Measurements from ENCODE around the gene PHIP. TPM values are rescaled to one million over a fixed set of nuclear protein-coding genes. Genes with fewer than 3 reads are reported as not detected.

Gene PHIP
- total and polyA plus RNA-seq, 2 donors from 2014 or later = 4.8 to 30.6 TPM

DNA sequence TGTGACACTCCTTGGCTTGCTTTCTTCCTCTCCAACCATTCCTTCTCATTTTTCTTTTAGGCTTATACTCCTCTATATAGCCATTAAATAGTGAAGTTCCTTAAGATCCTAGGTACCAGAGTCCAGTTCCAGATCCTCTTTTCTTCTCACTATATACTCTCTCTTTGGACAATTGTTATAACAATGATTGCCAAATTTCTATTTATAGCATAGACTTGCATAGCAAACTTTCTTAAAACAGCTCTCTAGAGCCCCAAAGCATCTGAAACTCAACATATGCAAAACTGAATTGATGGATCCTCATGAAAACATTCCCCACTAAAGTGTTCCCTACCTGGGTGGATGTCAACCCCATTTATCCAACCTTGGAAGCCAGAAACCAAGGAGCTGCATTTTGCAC, 13.4 kb downstream of the PHIP start:
- TF ChIP-seq, protein P1, sequence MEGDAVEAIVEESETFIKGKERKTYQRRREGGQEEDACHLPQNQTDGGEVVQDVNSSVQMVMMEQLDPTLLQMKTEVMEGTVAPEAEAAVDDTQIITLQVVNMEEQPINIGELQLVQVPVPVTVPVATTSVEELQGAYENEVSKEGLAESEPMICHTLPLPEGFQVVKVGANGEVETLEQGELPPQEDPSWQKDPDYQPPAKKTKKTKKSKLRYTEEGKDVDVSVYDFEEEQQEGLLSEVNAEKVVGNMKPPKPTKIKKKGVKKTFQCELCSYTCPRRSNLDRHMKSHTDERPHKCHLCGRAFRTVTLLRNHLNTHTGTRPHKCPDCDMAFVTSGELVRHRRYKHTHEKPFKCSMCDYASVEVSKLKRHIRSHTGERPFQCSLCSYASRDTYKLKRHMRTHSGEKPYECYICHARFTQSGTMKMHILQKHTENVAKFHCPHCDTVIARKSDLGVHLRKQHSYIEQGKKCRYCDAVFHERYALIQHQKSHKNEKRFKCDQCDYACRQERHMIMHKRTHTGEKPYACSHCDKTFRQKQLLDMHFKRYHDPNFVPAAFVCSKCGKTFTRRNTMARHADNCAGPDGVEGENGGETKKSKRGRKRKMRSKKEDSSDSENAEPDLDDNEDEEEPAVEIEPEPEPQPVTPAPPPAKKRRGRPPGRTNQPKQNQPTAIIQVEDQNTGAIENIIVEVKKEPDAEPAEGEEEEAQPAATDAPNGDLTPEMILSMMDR (IDR thresholded peaks at IDR 0.05; ENCODE audit: borderline replicate concordance, extremely low read depth, insufficient read depth) = no peak
- Histone ChIP-seq H3K9me3 (ENCODE audit: control insufficient read depth in 2 of 3, insufficient read depth in 1 of 3, low read length in 3 of 3) (no peaks in the 10 kb centered on the region), H3K27ac (ENCODE audit: low read depth in 2 of 2, low read length in 2 of 2) (no peak overlapping the region), H3K4me1 (ENCODE audit: control insufficient read depth in 2 of 3, insufficient read depth in 2 of 3, low read depth in 1 of 3, low read length in 3 of 3) (peaks cover 0 to 3% (median 0%) of the 10 kb centered on the region in 3 donors), H3K4me3 (ENCODE audit: low read length in 3 of 3) (no peak overlapping the region), H3K36me3 (ENCODE audit: control insufficient read depth in 2 of 3, insufficient read depth in 3 of 3, low read length in 3 of 3) (peaks cover 0 to 9% (median 3%) of the 10 kb centered on the region in 3 donors), H3K27me3 (ENCODE audit: control insufficient read depth, insufficient read depth, low read length) (no peaks in the 10 kb centered on the region), H3K9ac (ENCODE audit: low read length in 3 of 3) (no peak overlapping the region)
- FAIRE-seq (no peak), DNase-seq (no peak)
- intact Hi-C loops (cut with DNase I) = no loop called here

DNA sequence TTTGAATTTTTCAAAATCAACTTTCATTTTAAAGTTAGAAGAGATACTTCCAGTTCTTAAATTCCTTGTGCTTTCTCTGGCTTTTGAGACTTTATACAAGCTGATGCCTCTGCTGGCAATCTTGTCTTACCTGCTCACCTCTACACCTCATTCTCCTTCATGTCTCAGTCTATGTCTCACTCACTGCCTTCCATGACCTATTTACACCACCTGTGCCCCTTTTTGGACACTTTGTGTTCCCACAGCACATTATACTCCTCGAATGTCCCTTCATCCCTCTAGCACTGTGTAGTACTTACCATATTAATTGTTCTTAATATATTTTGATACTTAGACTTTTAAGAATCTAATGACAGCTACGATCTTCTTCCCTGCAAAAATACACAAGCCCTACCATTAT, 15.3 kb downstream of the PHIP start:
- Histone ChIP-seq H3K9me3 (ENCODE audit: control insufficient read depth in 2 of 3, insufficient read depth in 1 of 3, low read length in 3 of 3) (no peaks in the 10 kb centered on the region), H3K9ac (ENCODE audit: low read length in 3 of 3) (no peak overlapping the region), H3K4me1 (ENCODE audit: control insufficient read depth in 2 of 3, insufficient read depth in 2 of 3, low read depth in 1 of 3, low read length in 3 of 3) (peaks cover 0 to 3% (median 0%) of the 10 kb centered on the region in 3 donors), H3K27ac (ENCODE audit: low read depth in 2 of 2, low read length in 2 of 2) (no peak overlapping the region), H3K27me3 (ENCODE audit: control insufficient read depth, insufficient read depth, low read length) (no peaks in the 10 kb centered on the region), H3K4me3 (ENCODE audit: low read length in 3 of 3) (no peak overlapping the region), H3K36me3 (ENCODE audit: control insufficient read depth in 2 of 3, insufficient read depth in 3 of 3, low read length in 3 of 3) (peaks cover 7 to 10% (median 7%) of the 10 kb centered on the region in 3 donors)
- no peak for DNase-seq
- no peak for FAIRE-seq
- intact Hi-C loops (cut with DNase I) = no loop called here
- TF ChIP-seq, protein P1 (IDR thresholded peaks at IDR 0.05; ENCODE audit: borderline replicate concordance, extremely low read depth, insufficient read depth) = no peak

DNA sequence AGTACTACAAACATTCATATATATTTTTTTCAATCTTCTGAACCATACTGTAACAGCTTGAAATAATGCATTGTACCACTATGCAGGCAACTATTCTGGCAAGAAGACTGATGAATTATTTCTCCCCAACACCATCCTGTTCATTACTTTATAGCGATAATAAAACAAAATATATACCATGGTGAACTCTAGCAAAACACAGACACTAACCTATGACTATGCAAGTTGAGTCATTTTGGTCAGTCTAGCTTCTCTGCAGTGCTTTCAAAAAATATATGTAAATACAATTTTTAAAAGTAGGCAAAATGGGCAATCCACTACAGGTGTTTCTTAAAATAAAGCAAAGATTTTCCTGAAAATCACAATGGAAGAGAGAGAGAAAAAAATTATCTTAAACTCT, 20.3 kb downstream of the PHIP start:
- Histone ChIP-seq H3K4me1 (ENCODE audit: control insufficient read depth in 2 of 3, insufficient read depth in 2 of 3, low read depth in 1 of 3, low read length in 3 of 3) (peaks cover 0 to under 1% (median 0%) of the 10 kb centered on the region in 3 donors), H3K9ac (ENCODE audit: low read length in 3 of 3) (no peak overlapping the region), H3K4me3 (ENCODE audit: low read length in 3 of 3) (no peak overlapping the region), H3K9me3 (ENCODE audit: control insufficient read depth in 2 of 3, insufficient read depth in 1 of 3, low read length in 3 of 3) (no peaks in the 10 kb centered on the region), H3K36me3 (ENCODE audit: control insufficient read depth in 2 of 3, insufficient read depth in 3 of 3, low read length in 3 of 3) (peaks cover 7 to 13% (median 13%) of the 10 kb centered on the region in 3 donors), H3K27me3 (ENCODE audit: control insufficient read depth, insufficient read depth, low read length) (no peaks in the 10 kb centered on the region), H3K27ac (ENCODE audit: low read depth in 2 of 2, low read length in 2 of 2) (no peak overlapping the region)
- DNase-seq (no peak), FAIRE-seq (no peak)
- intact Hi-C loops (cut with DNase I) = no loop called here
- TF ChIP-seq, protein P1 (IDR thresholded peaks at IDR 0.05; ENCODE audit: borderline replicate concordance, extremely low read depth, insufficient read depth) = no peak

DNA sequence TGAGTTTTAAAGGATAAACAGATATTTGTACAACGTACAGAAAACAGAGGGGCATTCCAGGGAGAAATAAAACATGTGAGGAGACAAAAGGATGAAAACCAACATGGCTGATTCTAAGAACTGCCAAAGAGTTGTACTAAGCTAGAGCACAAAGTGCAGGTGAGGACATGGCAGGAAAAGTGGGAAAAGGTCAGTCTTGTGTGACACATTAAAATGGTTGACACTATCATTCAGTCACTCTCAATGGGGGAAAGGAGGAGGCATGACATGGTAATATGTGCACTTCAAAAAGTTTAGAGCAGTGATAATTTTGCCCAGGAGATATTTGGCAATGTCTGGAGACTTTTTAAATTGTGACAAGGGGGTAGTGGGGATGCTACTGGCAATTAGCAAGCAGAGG, 21.8 kb downstream of the PHIP start:
- peaks cover 9 to 20% (median 17%) of the 10 kb centered on the region in 3 donors for H3K36me3 ChIP-seq (ENCODE audit: control insufficient read depth in 2 of 3, insufficient read depth in 3 of 3, low read length in 3 of 3)
- no peak for FAIRE-seq
- intact Hi-C loops (cut with DNase I) = no loop called here

More for the DNA sequence above, 21.8 kb downstream of the PHIP start:
- Histone ChIP-seq H3K4me3 (ENCODE audit: low read length in 3 of 3) (no peak overlapping the region), H3K9ac (ENCODE audit: low read length in 3 of 3) (no peak overlapping the region), H3K4me1 (ENCODE audit: control insufficient read depth in 2 of 3, insufficient read depth in 2 of 3, low read depth in 1 of 3, low read length in 3 of 3) (no peaks in the 10 kb centered on the region), H3K9me3 (ENCODE audit: control insufficient read depth in 2 of 3, insufficient read depth in 1 of 3, low read length in 3 of 3) (no peaks in the 10 kb centered on the region), H3K27me3 (ENCODE audit: control insufficient read depth, insufficient read depth, low read length) (no peaks in the 10 kb centered on the region), H3K27ac (ENCODE audit: low read depth in 2 of 2, low read length in 2 of 2) (no peak overlapping the region)
- DNase-seq = no peak
- TF ChIP-seq, protein P1 (IDR thresholded peaks at IDR 0.05; ENCODE audit: borderline replicate concordance, extremely low read depth, insufficient read depth) = no peak
